Measurements from ENCODE around the gene NPL.

The NPL gene, protein sequence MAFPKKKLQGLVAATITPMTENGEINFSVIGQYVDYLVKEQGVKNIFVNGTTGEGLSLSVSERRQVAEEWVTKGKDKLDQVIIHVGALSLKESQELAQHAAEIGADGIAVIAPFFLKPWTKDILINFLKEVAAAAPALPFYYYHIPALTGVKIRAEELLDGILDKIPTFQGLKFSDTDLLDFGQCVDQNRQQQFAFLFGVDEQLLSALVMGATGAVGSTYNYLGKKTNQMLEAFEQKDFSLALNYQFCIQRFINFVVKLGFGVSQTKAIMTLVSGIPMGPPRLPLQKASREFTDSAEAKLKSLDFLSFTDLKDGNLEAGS

DNA sequence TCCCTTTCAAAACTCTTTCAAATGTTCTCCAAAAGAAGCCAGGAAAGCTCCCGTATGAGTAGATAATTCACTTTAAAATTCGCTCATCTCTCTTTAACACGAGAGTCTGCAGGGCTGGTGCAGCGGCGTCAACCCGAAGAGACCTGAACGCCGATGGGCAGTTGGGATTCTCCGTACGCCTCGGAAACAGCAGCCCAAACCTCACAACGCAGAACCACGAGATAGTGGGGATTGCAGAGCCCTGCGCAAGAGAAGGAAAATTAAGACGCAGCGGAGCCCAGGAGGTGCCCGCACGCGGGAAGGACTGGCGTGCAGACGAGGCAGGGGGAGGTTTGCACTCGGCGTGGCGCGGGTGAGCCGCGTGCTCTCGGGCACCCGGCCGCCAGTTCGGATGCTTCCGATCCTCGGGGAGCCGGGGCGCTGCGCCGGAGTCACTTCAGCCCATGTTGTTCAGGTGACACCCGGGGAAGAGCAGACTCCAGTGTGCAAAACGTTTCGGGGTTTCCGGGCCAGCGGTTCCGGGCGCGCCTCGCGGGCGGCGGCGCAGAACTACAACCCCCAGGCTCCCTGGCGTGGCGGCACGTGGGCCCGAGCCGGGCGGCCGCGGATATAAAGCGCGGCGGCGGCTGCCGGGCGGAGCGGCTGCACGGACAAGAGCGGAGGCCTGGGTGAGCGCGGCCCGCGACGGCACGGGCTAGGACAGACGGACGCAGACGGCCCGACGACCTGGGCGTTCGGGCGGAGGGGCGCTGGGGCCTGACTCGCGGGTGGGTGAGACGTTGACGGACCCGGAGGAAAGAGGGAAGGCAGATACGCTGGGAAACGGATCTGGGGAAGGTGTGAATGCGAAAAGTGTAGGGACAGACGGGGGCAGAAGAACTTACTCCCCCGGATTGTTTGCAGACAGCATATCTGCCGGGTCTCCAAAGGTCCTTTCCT, at the start of gene NPL:
Gene NPL (plus strand): TSS at position 636 of the 939 bp plus-strand sequence. CDS start 4,599 bp downstream, outside the sequence.
- POLR2A ChIA-PET, result interaction anchor here (0.6 to 0.9 kb wide), 2 partner anchors 8 to 398 kb away, joined by 3 to 6 read pairs; partner anchors contain the start of gene GLUL
- TF ChIP-seq ZIC2 (tag by site-specific recombination; IDR thresholded peaks at IDR 0.05) (peak; percentile 82), ZNF600 (tag by site-specific recombination; IDR thresholded peaks at IDR 0.05) (peak; percentile 93), PRDM1 (tag by site-specific recombination; IDR thresholded peaks at IDR 0.05) (peak; percentile 61), ZBTB7A (tag by site-specific recombination; IDR thresholded peaks at IDR 0.05; ENCODE audit: low read depth) (0 out of 2 replicates have a peak, but pooled peaks have one; percentile 27), SALL2 (tag by site-specific recombination; IDR thresholded peaks at IDR 0.05; ENCODE audit: borderline replicate concordance) (no peak), ZNF837 (tag by site-specific recombination; IDR thresholded peaks at IDR 0.05) (0 out of 2 replicates have a peak, but pooled peaks have one; percentile 39), ZNF324 (tag by site-specific recombination; IDR thresholded peaks at IDR 0.05) (0 out of 2 replicates have a peak, but pooled peaks have one; percentile 19), GLIS1 (tag by site-specific recombination; IDR thresholded peaks at IDR 0.05) (peak; percentile 45), ZEB2 (tag by site-specific recombination; IDR thresholded peaks at IDR 0.05) (peak; percentile 78; the same call in 1 of the 2 replicates), ZNF785 (tag by site-specific recombination; IDR thresholded peaks at IDR 0.05) (no peak), ZNF16 (tag by site-specific recombination; IDR thresholded peaks at IDR 0.05; ENCODE audit: low read depth) (no peak), ZBTB8A (tag by site-specific recombination; IDR thresholded peaks at IDR 0.05) (peak; percentile 93), REPIN1 (tag by site-specific recombination; IDR thresholded peaks at IDR 0.05; ENCODE audit: low read depth) (0 out of 2 replicates have a peak, but pooled peaks have one; percentile 13), ZNF341 (tag by site-specific recombination; IDR thresholded peaks at IDR 0.05; ENCODE audit: low read depth) (peak; percentile 87), ZNF707 (tag by site-specific recombination; IDR thresholded peaks at IDR 0.05) (no peak), KLF8 (tag by site-specific recombination; IDR thresholded peaks at IDR 0.05) (peak; percentile 73; the same call in 1 of the 2 replicates), ZBTB17 (tag by site-specific recombination; IDR thresholded peaks at IDR 0.05) (peak; percentile 100), ZFP69B (tag by site-specific recombination; IDR thresholded peaks at IDR 0.05) (peak; percentile 53; the same call in 1 of the 2 replicates), ZNF624 (tag by site-specific recombination; IDR thresholded peaks at IDR 0.05) (no peak)
- TF ChIP-seq, protein P1, sequence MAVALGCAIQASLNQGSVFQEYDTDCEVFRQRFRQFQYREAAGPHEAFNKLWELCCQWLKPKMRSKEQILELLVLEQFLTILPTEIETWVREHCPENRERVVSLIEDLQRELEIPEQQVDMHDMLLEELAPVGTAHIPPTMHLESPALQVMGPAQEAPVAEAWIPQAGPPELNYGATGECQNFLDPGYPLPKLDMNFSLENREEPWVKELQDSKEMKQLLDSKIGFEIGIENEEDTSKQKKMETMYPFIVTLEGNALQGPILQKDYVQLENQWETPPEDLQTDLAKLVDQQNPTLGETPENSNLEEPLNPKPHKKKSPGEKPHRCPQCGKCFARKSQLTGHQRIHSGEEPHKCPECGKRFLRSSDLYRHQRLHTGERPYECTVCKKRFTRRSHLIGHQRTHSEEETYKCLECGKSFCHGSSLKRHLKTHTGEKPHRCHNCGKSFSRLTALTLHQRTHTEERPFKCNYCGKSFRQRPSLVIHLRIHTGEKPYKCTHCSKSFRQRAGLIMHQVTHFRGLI (tag by site-specific recombination; IDR thresholded peaks at IDR 0.05), result peak; percentile 53; the same call in 1 of the 2 replicates
- TF ChIP-seq, protein P2, sequence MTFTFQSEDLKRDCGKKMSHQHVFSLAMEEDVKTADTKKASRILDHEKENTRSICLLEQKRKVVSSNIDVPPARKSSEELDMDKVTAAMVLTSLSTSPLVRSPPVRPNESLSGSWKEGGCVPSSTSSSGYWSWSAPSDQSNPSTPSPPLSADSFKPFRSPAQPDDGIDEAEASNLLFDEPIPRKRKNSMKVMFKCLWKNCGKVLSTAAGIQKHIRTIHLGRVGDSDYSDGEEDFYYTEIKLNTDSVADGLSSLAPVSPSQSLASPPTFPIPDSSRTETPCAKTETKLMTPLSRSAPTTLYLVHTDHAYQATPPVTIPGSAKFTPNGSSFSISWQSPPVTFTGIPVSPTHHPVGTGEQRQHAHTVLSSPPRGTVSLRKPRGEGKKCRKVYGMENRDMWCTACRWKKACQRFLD (tag by site-specific recombination; IDR thresholded peaks at IDR 0.05), result no peak
- TF ChIP-seq, protein P3, sequence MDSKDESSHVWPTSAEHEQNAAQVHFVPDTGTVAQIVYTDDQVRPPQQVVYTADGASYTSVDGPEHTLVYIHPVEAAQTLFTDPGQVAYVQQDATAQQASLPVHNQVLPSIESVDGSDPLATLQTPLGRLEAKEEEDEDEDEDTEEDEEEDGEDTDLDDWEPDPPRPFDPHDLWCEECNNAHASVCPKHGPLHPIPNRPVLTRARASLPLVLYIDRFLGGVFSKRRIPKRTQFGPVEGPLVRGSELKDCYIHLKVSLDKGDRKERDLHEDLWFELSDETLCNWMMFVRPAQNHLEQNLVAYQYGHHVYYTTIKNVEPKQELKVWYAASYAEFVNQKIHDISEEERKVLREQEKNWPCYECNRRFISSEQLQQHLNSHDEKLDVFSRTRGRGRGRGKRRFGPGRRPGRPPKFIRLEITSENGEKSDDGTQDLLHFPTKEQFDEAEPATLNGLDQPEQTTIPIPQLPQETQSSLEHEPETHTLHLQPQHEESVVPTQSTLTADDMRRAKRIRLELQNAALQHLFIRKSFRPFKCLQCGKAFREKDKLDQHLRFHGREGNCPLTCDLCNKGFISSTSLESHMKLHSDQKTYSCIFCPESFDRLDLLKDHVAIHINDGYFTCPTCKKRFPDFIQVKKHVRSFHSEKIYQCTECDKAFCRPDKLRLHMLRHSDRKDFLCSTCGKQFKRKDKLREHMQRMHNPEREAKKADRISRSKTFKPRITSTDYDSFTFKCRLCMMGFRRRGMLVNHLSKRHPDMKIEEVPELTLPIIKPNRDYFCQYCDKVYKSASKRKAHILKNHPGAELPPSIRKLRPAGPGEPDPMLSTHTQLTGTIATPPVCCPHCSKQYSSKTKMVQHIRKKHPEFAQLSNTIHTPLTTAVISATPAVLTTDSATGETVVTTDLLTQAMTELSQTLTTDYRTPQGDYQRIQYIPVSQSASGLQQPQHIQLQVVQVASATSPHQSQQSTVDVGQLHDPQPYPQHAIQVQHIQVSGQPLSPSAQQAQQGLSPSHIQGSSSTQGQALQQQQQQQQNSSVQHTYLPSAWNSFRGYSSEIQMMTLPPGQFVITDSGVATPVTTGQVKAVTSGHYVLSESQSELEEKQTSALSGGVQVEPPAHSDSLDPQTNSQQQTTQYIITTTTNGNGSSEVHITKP (tag by site-specific recombination; IDR thresholded peaks at IDR 0.05), result peak; percentile 44; the same call in 1 of the 2 replicates
- TF ChIP-seq, protein P4, sequence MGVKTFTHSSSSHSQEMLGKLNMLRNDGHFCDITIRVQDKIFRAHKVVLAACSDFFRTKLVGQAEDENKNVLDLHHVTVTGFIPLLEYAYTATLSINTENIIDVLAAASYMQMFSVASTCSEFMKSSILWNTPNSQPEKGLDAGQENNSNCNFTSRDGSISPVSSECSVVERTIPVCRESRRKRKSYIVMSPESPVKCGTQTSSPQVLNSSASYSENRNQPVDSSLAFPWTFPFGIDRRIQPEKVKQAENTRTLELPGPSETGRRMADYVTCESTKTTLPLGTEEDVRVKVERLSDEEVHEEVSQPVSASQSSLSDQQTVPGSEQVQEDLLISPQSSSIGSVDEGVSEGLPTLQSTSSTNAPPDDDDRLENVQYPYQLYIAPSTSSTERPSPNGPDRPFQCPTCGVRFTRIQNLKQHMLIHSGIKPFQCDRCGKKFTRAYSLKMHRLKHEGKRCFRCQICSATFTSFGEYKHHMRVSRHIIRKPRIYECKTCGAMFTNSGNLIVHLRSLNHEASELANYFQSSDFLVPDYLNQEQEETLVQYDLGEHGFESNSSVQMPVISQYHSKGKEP (tag by site-specific recombination; IDR thresholded peaks at IDR 0.05), result 0 out of 2 replicates have a peak, but pooled peaks have one; percentile 36
- TF ChIP-seq, protein P5, sequence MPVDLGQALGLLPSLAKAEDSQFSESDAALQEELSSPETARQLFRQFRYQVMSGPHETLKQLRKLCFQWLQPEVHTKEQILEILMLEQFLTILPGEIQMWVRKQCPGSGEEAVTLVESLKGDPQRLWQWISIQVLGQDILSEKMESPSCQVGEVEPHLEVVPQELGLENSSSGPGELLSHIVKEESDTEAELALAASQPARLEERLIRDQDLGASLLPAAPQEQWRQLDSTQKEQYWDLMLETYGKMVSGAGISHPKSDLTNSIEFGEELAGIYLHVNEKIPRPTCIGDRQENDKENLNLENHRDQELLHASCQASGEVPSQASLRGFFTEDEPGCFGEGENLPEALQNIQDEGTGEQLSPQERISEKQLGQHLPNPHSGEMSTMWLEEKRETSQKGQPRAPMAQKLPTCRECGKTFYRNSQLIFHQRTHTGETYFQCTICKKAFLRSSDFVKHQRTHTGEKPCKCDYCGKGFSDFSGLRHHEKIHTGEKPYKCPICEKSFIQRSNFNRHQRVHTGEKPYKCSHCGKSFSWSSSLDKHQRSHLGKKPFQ (tag by site-specific recombination; IDR thresholded peaks at IDR 0.05), result peak; percentile 45; the same call in 1 of the 2 replicates

More for the DNA sequence above, at the start of gene NPL:
- peak within 1 kb of the TSS; percentile 47; the same call in 1 of the 2 replicates for H3K27ac ChIP-seq (ENCODE audit: extremely low read depth, low read depth, low read length)
- no peaks in the 10 kb centered on the region for H3K9me3 ChIP-seq (ENCODE audit: control insufficient read depth, insufficient read depth, low read depth, low read length)
- peak within 1 kb of the TSS; percentile 41 for H3K4me3 ChIP-seq (ENCODE audit: low read depth, low read length)
- 0 out of 2 replicates have a peak, but pooled peaks cover 2% of the 10 kb centered on the region for H3K4me1 ChIP-seq (ENCODE audit: control insufficient read depth, insufficient read depth, low read length)
- peaks cover 0 to 11% of the 10 kb centered on the region in 2 experiments; a peak in 1 of 3 replicates for H3K36me3 ChIP-seq (ENCODE audit: control insufficient read depth in 2 of 2, insufficient read depth in 1 of 2, low read length in 2 of 2)
- CTCF ChIA-PET, result interaction anchor here (0.7 to 12.6 kb wide), 5 partner anchors 115 to 1311 kb away, joined by 3 to 668 read pairs (median 3); partner anchors contain the start of gene RGS16

All from HEK293 (cell line).